GM12865 (cell line): ENCODE data around the gene SCAPER.

Experiments
- DNase-seq: peaks from one replicate; pipeline ENCODE4 v3.0.0; 2010; ENCODE audit warnings: low read depth
- H3K4me3 ChIP-seq: 2 replicates; pipeline ENCODE4 v1.5.1; 2011; ENCODE audit warnings: mild to moderate bottlenecking, low read depth, low read length, control low read depth
- TF ChIP-seq, protein P1 (sequence below): IDR thresholded peaks from 2 replicates; pipeline ENCODE4 v1.5.1; 2011; ENCODE audit warnings: low read length, control low read depth, low read depth, inconsistent platforms; ENCODE audit not compliant: insufficient read depth; ENCODE audit errors: missing control alignments

Gene SCAPER

DNA sequence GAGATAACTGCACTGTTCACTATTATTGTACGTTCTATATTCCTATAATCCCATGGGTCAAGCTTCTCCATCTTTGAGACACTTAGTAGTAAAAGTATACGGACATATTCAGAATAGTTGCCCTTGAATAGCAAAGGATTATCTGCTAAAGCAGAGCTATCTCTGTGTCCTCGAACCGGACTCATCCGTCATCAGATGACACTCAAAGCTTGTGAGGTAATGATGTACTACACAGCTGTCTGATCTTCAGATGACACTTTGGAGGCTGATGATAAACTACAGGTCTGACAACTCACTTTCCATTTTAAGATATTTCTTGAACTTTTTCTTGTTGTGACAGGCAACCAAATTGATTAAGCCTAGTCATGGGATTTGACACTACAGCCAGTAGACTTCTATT is 240.2 kb downstream of the SCAPER start:
- no peak for DNase-seq
- TF ChIP-seq, protein P1, sequence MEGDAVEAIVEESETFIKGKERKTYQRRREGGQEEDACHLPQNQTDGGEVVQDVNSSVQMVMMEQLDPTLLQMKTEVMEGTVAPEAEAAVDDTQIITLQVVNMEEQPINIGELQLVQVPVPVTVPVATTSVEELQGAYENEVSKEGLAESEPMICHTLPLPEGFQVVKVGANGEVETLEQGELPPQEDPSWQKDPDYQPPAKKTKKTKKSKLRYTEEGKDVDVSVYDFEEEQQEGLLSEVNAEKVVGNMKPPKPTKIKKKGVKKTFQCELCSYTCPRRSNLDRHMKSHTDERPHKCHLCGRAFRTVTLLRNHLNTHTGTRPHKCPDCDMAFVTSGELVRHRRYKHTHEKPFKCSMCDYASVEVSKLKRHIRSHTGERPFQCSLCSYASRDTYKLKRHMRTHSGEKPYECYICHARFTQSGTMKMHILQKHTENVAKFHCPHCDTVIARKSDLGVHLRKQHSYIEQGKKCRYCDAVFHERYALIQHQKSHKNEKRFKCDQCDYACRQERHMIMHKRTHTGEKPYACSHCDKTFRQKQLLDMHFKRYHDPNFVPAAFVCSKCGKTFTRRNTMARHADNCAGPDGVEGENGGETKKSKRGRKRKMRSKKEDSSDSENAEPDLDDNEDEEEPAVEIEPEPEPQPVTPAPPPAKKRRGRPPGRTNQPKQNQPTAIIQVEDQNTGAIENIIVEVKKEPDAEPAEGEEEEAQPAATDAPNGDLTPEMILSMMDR, result no peak
- no peak overlapping the region for H3K4me3 ChIP-seq

DNA sequence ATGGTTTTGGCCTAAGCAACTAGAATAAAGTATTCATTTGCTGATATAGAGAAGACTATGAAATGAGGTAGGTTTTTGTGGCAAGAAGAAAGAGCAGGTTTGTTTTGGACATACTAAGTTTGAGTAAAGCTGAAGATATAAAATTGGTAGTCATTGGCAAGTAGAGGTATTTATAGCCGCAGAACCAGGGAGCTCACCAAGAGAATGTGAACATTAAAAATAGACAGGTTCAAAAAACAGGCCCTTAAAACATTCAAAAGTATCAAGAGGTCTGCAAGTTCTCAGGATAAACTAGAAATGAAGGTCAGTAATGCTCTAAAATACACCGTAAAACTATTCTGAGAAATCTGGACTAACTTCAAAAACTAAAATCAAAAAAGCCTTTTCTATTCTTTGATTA is 240.7 kb downstream of the SCAPER start:
- H3K4me3 ChIP-seq, result no peak overlapping the region
- TF ChIP-seq, protein P1, result no peak
- no peak for DNase-seq

DNA sequence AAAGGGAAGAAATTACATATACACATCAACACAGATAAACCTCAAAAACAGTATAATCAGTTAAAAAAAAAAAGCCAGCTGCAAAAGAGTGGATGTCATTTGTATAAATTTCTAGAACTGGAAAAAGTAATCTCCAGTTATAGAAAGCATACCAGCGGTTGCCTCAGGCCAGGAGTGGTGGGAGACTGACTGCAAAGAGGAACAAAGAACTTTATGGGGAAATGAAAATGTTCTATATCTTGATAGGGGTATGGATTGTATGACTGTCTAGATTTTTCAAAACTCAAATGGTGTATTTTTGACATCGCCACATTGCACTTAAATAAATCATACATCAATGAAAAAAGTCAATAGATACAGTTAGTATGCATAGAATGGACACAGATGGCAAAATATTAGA is 241.6 kb downstream of the SCAPER start:
- no peak overlapping the region for H3K4me3 ChIP-seq
- no peak for DNase-seq
- TF ChIP-seq, protein P1, result no peak

DNA sequence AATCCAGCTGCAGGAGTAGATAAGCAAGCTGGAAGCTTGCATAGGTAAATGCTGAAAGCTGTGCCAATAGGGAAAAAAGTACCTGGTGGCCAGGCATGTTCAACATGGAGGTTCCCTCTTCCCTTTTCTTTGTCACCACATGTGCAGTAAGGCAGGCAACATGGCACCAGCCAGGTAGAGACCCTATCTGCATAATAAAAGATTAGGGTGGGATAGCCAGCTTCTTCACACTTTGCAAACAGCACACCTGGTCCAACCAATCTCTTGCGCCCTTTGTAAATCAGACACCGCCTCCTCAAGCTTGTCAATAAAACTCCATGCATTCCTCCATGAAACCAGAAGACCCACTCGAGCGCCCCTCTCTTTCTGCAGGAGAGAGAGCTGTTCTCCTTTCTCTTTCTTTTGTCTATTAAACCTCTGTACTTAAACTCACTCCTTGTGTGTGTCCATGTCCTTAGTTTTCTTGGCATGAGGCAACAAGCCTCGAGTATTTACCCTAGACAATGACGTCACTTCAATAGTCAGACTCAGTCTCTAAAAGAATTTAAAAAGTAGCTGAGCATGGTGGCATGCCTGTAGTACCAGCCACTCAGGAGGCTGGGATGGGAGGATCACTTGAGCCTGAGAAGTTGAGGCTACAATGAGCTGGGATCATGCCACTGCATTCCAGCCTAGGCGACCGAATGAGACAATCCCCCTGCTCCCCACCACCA is 256.3 kb downstream of the SCAPER start:
- TF ChIP-seq, protein P1, result no peak
- no peak for DNase-seq
- no peak overlapping the region for H3K4me3 ChIP-seq

DNA sequence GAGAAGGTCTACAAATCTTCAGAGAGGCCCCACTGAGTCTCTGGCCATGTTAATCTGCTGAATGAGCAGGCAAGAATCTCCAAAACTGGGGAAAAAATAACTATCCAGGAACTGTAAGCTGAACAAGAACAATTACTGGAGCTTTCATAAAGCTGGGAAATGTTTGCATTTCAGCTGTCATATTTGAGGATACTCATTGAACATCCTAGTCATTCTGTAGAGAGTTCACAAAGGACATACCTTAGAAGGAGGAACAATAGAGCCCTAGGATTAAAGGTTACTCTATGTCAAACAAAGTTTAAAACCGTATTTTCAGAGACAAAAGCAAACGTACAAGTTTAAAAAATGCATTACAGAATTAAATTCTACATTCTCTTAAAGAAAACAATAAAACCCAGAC is 257.5 kb downstream of the SCAPER start:
- no peak for DNase-seq
- TF ChIP-seq, protein P1, result no peak
- no peak overlapping the region for H3K4me3 ChIP-seq

DNA sequence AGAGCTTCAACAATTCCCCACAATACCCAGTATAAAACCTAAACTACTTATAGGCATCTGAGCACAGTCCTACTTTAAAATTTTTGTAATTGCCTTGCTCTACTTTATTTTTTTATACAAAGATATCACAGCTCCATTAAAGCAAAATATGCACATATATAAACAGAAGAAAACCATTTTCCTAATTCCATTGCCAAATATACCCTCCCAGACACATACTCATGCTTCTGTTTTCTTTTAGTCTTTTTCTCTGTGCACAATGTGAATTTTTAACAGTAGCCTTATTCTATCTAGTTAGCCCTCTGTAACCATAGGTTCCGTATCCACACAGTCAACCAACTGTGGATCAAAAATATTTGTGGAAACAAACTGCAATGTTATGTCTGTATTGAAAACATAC is 260.5 kb downstream of the SCAPER start:
- TF ChIP-seq, protein P1, result no peak
- DNase-seq, result no peak
- no peak overlapping the region for H3K4me3 ChIP-seq

DNA sequence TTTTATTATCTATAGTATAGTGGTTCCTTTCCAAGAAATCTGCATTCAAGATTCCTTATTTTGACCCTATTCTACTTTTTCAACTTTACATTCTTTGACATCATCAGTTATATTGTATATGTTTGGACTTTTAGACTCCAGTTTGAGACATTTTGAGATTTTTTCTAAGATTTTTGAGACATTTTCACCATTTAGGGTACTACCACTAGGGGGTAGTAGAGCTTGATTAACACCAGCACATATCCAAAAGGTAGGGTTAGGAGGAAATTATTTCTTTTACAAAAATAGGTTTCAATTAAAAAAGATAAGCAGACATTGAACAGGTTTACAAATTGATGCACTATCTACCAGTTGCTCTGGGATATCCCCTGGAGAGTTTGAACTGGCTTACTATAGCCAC is 262.5 kb downstream of the SCAPER start:
- no peak overlapping the region for H3K4me3 ChIP-seq
- DNase-seq, result peak; percentile 3
- TF ChIP-seq, protein P1, result peak; percentile 9
